Measurements from ENCODE around the gene CD80. TPM values are rescaled to one million over a fixed set of nuclear protein-coding genes. Genes with fewer than 3 reads are reported as not detected.

CD80 gene
- total RNA-seq, 1 experiment from 2014 or later: not detected

DNA sequence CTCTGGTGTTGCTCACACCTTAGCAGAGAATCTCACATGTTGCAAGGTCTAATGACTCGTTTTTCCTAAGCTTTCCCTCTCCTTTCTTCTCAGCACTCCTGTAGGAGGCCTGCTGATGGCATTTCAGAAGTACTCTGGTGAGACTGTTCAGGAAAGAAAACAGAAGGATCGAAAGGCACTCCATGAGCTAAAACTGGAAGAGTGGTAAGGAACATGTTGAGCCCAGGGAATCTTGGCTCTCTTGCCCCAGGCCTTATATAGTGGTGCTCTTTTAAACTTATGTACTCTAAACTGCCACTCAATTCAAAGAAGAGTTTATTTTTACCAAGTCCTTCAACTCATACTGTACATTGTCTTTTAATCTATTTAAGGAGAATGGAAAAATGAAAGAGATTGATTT lies 42.3 kb downstream of the CD80 start:
- Mint-ChIP-seq H3K36me3 (ENCODE audit: insufficient read depth, unreplicated experiment) (peaks cover 74% of the 10 kb centered on the region), H3K27me3 (ENCODE audit: insufficient read depth, unreplicated experiment) (no peaks in the 10 kb centered on the region), H3K27ac (ENCODE audit: low read depth, unreplicated experiment) (no peak overlapping the region), H3K4me1 (ENCODE audit: insufficient read depth, unreplicated experiment) (peaks cover 5% of the 10 kb centered on the region), H3K4me3 (ENCODE audit: unreplicated experiment) (no peak overlapping the region), H3K9me3 (ENCODE audit: unreplicated experiment) (peaks cover 6% of the 10 kb centered on the region)
- intact Hi-C loops (cut with micrococcal nuclease): no loop called here
- no peak for DNase-seq (ENCODE audit: unreplicated experiment)
- BruUV-seq (replicated peaks): no TSS peak
- TF ChIP-seq, protein P1, sequence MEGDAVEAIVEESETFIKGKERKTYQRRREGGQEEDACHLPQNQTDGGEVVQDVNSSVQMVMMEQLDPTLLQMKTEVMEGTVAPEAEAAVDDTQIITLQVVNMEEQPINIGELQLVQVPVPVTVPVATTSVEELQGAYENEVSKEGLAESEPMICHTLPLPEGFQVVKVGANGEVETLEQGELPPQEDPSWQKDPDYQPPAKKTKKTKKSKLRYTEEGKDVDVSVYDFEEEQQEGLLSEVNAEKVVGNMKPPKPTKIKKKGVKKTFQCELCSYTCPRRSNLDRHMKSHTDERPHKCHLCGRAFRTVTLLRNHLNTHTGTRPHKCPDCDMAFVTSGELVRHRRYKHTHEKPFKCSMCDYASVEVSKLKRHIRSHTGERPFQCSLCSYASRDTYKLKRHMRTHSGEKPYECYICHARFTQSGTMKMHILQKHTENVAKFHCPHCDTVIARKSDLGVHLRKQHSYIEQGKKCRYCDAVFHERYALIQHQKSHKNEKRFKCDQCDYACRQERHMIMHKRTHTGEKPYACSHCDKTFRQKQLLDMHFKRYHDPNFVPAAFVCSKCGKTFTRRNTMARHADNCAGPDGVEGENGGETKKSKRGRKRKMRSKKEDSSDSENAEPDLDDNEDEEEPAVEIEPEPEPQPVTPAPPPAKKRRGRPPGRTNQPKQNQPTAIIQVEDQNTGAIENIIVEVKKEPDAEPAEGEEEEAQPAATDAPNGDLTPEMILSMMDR (IDR thresholded peaks at IDR 0.05; ENCODE audit: unreplicated experiment): no peak
- CTCF ChIA-PET: no interaction called here
- POLR2A ChIA-PET: interaction anchor here (0.6 to 1.5 kb wide), 3 partner anchors 17 to 257 kb away, joined by 3 to 4 read pairs (median 3); partner anchors contain the start of gene TIMMDC1

DNA sequence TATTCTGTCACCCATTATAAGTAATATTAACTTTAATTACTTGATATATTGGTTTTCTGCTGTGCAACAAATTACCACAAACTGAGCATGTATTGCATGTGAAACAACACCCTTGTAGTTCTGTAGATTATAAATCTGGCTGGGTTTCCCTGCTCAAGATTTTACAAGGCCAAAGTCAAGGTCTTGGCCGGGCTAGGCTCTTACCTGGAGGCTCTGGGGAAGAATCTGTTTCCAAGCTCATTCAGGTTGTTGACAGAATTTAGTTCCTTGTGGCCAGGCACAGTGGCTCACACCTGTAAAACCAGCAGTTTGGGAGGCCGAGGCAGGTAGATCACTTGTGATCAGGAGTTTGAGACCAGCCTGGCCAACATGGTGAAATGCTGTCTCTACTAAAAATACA lies 44.8 kb downstream of the CD80 start:
- POLR2A ChIA-PET: interaction anchor here (2.0 kb wide), 1 partner anchor 16 kb away, joined by 6 read pairs; the partner anchor contains the start of gene TIMMDC1
- Mint-ChIP-seq H3K27ac (ENCODE audit: low read depth, unreplicated experiment) (no peak overlapping the region), H3K27me3 (ENCODE audit: insufficient read depth, unreplicated experiment) (no peaks in the 10 kb centered on the region), H3K4me3 (ENCODE audit: unreplicated experiment) (no peak overlapping the region), H3K9me3 (ENCODE audit: unreplicated experiment) (peaks cover 6% of the 10 kb centered on the region), H3K36me3 (ENCODE audit: insufficient read depth, unreplicated experiment) (peaks cover 65% of the 10 kb centered on the region), H3K4me1 (ENCODE audit: insufficient read depth, unreplicated experiment) (peaks cover 5% of the 10 kb centered on the region)
- CTCF ChIA-PET: no interaction called here
- intact Hi-C loops (cut with micrococcal nuclease): no loop called here
- TF ChIP-seq, protein P1 (IDR thresholded peaks at IDR 0.05; ENCODE audit: unreplicated experiment): no peak
- BruUV-seq (replicated peaks): no TSS peak
- DNase-seq (ENCODE audit: unreplicated experiment): no peak

DNA sequence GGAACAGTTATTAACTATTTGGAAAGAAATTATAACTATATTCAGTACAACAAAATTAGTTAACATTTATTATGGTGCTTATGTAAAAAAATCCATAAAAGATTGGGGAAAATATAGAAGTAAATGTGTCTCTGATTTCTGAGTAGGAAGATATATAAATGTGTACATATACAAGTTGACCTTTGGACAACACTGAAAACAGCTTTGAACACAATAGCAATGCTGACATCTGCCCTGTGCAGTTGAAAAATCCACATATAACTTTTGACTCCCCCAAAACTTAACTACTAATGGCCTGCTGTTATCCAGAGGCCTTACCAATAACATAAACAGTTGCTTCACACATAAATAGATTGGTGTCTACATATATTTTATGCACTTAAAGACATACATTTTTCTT lies 48.7 kb downstream of the CD80 start:
- intact Hi-C loops (cut with micrococcal nuclease): no loop called here
- Mint-ChIP-seq H3K27me3 (ENCODE audit: insufficient read depth, unreplicated experiment) (no peaks in the 10 kb centered on the region), H3K4me1 (ENCODE audit: insufficient read depth, unreplicated experiment) (peaks cover 16% of the 10 kb centered on the region), H3K27ac (ENCODE audit: low read depth, unreplicated experiment) (no peak overlapping the region), H3K4me3 (ENCODE audit: unreplicated experiment) (no peak overlapping the region), H3K36me3 (ENCODE audit: insufficient read depth, unreplicated experiment) (peaks cover 65% of the 10 kb centered on the region), H3K9me3 (ENCODE audit: unreplicated experiment) (no peaks in the 10 kb centered on the region)
- ChIA-PET POLR2A (no interaction called here), CTCF (no interaction called here)
- TF ChIP-seq, protein P1 (IDR thresholded peaks at IDR 0.05; ENCODE audit: unreplicated experiment): no peak
- DNase-seq (ENCODE audit: unreplicated experiment): no peak
- BruUV-seq (replicated peaks): no TSS peak

DNA sequence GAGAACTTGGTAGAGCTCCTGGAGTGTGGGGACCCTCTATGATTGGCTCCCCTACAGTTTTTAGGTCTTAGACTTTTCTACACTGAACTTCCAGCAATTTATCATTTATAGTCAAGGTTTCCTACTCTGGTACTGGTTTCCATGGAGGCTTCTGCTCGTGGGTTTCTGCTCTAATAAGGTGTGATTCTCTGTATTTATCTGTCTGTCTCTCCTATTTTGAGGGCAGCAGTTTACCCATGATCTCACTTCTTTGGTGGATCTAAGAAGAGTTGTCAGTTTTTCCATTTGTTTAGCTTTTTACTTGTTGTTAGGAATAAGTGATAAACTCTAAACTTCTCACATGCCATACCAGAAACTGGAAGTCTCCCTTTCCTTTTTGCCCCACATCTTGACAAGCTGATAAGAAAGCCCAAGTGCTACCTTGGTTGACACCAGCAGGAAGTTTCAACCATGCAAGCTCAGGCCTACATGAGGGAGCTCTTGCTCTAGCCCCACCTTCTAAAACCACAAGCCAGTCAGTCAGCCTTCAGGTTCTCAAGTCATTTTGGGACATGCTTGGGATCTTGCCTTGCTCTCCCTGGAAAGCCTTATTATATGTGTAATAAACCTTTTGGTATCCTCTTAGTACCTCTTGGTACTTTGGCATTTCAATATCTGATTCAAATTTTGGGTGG lies 51.1 kb downstream of the CD80 start:
- no peak for DNase-seq (ENCODE audit: unreplicated experiment)
- Mint-ChIP-seq H3K36me3 (ENCODE audit: insufficient read depth, unreplicated experiment) (peaks cover 73% of the 10 kb centered on the region), H3K4me1 (ENCODE audit: insufficient read depth, unreplicated experiment) (peaks cover 16% of the 10 kb centered on the region), H3K9me3 (ENCODE audit: unreplicated experiment) (no peaks in the 10 kb centered on the region), H3K4me3 (ENCODE audit: unreplicated experiment) (no peak overlapping the region), H3K27ac (ENCODE audit: low read depth, unreplicated experiment) (no peak overlapping the region), H3K27me3 (ENCODE audit: insufficient read depth, unreplicated experiment) (no peaks in the 10 kb centered on the region)
- BruUV-seq (replicated peaks): no TSS peak
- CTCF ChIA-PET: no interaction called here
- POLR2A ChIA-PET: interaction anchor here (3.3 kb wide), 1 partner anchor 9 kb away, joined by 11 read pairs; the partner anchor contains the start of gene TIMMDC1
- TF ChIP-seq, protein P1 (IDR thresholded peaks at IDR 0.05; ENCODE audit: unreplicated experiment): no peak
- intact Hi-C loops (cut with micrococcal nuclease): no loop called here

Data from MCF 10A (cell line).